NCI-H2171 (cell line): Measurements from ENCODE around the gene SLC46A1.

Experiments used
- DNase-seq: peaks from one replicate; lab custom pipeline; 2025; lab: John Stamatoyannopoulos, UW

The SLC46A1 gene

GRCh38 chr17:28350271-28350670 lies 55.7 kb downstream of the SLC46A1 start:
- no peak for DNase-seq

GRCh38 chr17:28348979-28349378 lies 57.0 kb downstream of the SLC46A1 start:
- DNase-seq = no peak

GRCh38 chr17:28347261-28347891 lies 58.6 kb downstream of the SLC46A1 start:
- DNase-seq = no peak

GRCh38 chr17:28346746-28347246 lies 59.2 kb downstream of the SLC46A1 start:
- DNase-seq = no peak

- no peak for DNase-seq
Observed at GRCh38 chr17:28346199-28346580, 59.8 kb downstream of the SLC46A1 start.

- no peak for DNase-seq
Observed at GRCh38 chr17:28345419-28346198, 60.4 kb downstream of the SLC46A1 start.
